MM.1S (cell line): ENCODE data around the gene FHIT.

Source experiments
- CTCF ChIP-seq: fragments of 300-600 bp; sonication (generic); IDR thresholded peaks from 2 replicates; pipeline ENCODE4 v1.5.1; 2016; ENCODE audit warnings: antibody characterized with exemption, low read length, mixed read lengths
- EZH2 ChIP-seq: fragments of 300-600 bp; sonication (generic); optimal IDR thresholded peaks from 2 replicates; pipeline ENCODE3; 2017; ENCODE audit warnings: low read depth, mild to moderate bottlenecking, antibody characterized with exemption, low read length, mixed read lengths
- EZH2phosphoT487 ChIP-seq: fragments of 300-600 bp; sonication (generic); IDR thresholded peaks from 2 replicates; pipeline ENCODE4 v1.6.1; 2018; ENCODE audit warnings: antibody characterized with exemption, low read length

GRCh38 chr3:60048447-60048848, 1202.8 kb downstream of the FHIT start:
- TF ChIP-seq EZH2 = no peak
- TF ChIP-seq CTCF = no peak
- no peak for TF ChIP-seq EZH2phosphoT487
